ENCODE measurements around the gene DLG5.

Gene DLG5

GRCh38 chr10:77926566-77927401 lies at the start of gene DLG5:
TSS of gene DLG5 (minus strand) at chr10:77926755. CDS start at chr10:77926520, 235 bp downstream.
- FAIRE-seq: no peak

GRCh38 chr10:77975086-77975666 lies 48.6 kb upstream of the DLG5 start:
- FAIRE-seq: no peak

GRCh38 chr10:77974396-77975074 lies 48.0 kb upstream of the DLG5 start:
- FAIRE-seq: no peak

- FAIRE-seq: no peak
Measured at GRCh38 chr10:77973276-77973675, 46.7 kb upstream of the DLG5 start.

GRCh38 chr10:77972148-77972547 lies 45.6 kb upstream of the DLG5 start:
- no peak for FAIRE-seq

GRCh38 chr10:77971804-77972144 lies 45.2 kb upstream of the DLG5 start:
- FAIRE-seq: no peak

GRCh38 chr10:77970869-77971803 lies 44.6 kb upstream of the DLG5 start:
- peak; percentile 87 for FAIRE-seq

GRCh38 chr10:77969114-77969513 lies 42.6 kb upstream of the DLG5 start:
- no peak for FAIRE-seq

GRCh38 chr10:77967611-77968022 lies 41.1 kb upstream of the DLG5 start:
- FAIRE-seq: no peak

- no peak for FAIRE-seq
Measured at GRCh38 chr10:77965294-77965693, 38.7 kb upstream of the DLG5 start.

GRCh38 chr10:77964811-77965210 lies 38.3 kb upstream of the DLG5 start:
- no peak for FAIRE-seq

- no peak for FAIRE-seq
Measured at GRCh38 chr10:77963901-77964300, 37.3 kb upstream of the DLG5 start.

- no peak for FAIRE-seq
Measured at GRCh38 chr10:77962350-77963146, 36.0 kb upstream of the DLG5 start.

- FAIRE-seq: no peak
Measured at GRCh38 chr10:77961668-77962067, 35.1 kb upstream of the DLG5 start.

- FAIRE-seq: no peak
Measured at GRCh38 chr10:77960829-77961329, 34.3 kb upstream of the DLG5 start.

- no peak for FAIRE-seq
Measured at GRCh38 chr10:77959887-77960455, 33.4 kb upstream of the DLG5 start.

GRCh38 chr10:77959384-77959783 lies 32.8 kb upstream of the DLG5 start:
- FAIRE-seq: no peak

GRCh38 chr10:77955136-77955535 lies 28.6 kb upstream of the DLG5 start:
- no peak for FAIRE-seq

GRCh38 chr10:77949167-77949566 lies 22.6 kb upstream of the DLG5 start:
- FAIRE-seq: no peak

GRCh38 chr10:77946084-77946483 lies 19.5 kb upstream of the DLG5 start:
- no peak for FAIRE-seq

GRCh38 chr10:77944519-77944918 lies 18.0 kb upstream of the DLG5 start:
- FAIRE-seq: no peak

All from endometrium (tissue), 2 donors.